NCI-H446 treated with DMSO at 0.1 percent for 48 hours (cell line): ENCODE results near the gene LNPEP.

Experiments used
- DNase-seq: peaks from one replicate; lab custom pipeline; 2025; lab: John Stamatoyannopoulos, UW

The LNPEP gene

GRCh38 chr5:96961053-96961452 is 25.2 kb downstream of the LNPEP start:
- no peak for DNase-seq

DNA sequence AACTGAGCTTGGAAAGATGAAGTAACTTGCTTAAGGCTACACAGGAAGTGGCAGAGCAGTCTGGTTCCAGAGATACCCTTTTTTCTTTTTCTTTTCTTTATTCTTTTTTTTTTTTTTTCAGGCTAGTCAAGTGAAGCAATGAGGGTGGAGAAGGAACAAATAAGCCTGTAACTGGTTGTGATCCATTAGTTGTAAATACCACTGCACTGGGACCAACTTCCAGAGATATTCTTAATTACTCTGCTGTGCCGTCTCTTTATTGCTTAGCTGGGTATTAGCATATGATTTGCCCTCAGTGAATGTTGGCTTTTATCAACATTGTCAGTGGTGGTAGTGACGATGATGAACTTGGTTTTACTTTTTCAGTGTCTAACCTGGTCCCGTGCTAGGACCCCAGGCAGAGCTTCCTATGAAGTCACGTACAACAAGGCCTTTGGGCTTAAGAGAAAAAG is 26.7 kb downstream of the LNPEP start:
- no peak for DNase-seq

GRCh38 chr5:96963267-96963666 is 27.4 kb downstream of the LNPEP start:
- DNase-seq: peak; percentile 96

DNA sequence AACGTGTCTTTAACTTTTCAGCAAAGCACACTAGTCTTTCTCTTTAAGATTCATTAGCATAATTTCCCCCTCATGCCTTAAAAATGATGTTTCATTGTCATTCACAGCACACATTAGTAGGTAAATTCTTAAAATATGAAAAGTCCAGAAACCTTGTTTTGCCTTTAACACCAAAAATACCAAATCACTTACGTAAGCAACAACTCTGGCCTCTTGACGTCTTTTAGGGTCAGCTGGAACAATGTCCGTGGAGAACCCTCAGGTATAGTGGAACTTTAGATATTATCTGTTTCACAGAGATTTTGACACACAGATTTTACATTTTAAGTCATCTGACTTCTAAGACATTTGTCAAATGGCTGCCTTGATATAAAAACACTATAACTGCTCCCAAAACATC is 30.9 kb downstream of the LNPEP start:
- no peak for DNase-seq

GRCh38 chr5:96967400-96967799 is 31.5 kb downstream of the LNPEP start:
- DNase-seq: no peak

- DNase-seq: peak; percentile 90
Measured at GRCh38 chr5:96968074-96968473, 32.2 kb downstream of the LNPEP start.

DNA sequence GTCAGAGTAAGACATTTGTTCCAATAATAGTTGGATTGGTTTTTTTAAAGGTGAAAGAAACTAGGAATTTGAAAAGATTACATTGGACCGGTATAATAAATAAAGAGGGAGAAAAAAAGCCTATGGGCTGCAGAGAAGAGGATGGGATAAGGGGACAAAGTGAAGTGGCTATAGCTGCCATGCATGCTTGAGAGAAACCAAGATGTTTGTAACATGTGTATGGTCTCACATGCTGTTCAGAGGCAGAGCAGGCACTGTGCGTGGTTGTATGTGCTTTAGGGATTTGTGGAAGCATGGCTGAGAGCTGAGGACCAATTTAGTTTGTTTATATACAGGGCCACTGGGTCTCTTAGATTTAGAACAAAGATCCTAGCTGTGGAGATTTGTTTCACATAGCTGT is 32.7 kb downstream of the LNPEP start:
- DNase-seq: peak; percentile 44

DNA sequence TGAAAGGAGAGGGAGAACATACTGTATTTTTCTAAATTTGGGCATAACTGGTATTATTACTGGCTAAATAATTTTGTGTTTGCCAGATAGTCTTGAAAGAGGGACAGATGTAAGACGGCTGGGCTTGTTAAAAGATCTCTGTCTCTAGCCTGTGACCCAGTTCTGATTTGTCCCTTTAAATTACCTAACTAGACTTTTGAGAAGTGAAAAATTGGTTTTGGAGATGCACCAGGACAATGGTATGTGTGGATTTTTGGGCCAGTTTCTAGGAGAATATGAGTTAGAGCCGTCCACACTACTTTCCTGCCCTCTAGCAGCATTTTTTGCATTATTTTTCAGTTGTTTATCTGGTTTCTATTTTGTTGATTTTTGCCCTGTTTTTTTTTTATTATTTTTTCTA is 33.5 kb downstream of the LNPEP start:
- DNase-seq: no peak

GRCh38 chr5:96972599-96973334 is 36.9 kb downstream of the LNPEP start:
- DNase-seq: no peak

DNA sequence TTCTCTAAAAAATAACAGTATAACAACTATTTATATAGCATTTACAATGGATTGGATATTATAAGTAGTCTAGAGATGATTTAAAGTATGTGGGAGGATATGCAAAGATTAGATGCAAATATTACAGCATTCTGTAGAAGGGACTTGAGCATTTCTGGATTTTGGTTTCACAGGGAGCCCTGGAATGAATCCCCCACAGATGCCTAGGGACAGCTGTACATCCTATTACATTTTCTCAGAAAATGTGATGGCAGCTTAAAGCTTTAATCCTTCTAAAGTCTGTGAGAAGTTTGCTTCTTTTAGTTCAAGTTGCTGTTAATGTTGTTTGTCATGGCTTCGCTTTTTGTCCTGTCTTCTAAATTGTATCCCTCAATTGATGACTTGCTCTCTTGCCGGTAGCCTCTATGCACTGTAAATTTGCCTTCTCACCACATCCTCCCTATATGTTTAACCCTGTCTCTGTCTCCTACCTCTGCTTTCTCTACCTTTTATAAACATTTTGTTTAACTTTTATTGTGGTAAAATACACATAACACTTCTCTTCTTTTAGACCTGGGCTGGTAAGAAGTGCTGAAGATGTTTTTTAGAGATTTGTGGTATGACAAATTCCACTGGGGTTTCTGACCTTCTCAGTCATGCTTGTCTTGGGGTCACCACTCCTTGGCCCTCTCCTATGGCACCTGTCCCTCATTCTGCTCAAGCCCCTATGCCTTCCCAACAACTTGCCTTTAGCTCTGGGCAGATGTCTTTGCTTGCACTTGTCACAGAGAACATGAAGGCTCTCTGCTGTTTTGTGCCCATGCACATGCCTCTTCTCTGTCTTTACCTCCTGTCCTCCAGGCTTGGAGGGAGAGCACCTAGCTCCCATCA is 37.9 kb downstream of the LNPEP start:
- no peak for DNase-seq

GRCh38 chr5:96975656-96976055 is 39.8 kb downstream of the LNPEP start:
- no peak for DNase-seq

- no peak for DNase-seq
Measured at GRCh38 chr5:96977228-96977627, 41.3 kb downstream of the LNPEP start.

DNA sequence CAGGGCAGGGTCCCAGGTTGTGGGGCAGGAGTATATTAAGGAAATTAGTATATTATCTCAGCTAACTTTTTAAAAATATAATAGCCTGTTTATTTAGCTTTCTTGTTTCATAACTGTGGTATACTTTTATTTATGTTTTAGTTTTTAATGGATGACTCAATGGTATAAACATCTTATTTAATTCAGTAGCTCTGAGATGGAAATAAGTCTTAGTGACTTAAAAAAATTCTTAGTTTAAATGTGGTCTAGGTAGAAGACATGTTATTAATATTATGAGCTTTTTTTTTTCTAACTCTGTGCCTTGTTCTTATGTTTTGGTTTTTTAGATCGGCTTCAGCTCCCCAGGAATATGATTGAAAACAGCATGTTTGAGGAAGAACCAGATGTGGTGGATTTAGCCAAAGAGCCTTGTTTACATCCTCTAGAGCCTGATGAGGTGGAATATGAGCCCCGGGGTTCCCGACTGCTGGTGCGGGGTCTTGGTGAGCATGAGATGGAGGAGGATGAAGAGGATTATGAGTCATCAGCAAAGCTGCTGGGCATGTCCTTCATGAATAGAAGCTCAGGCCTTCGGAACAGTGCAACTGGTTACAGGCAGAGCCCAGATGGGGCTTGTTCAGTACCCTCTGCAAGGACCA is 43.1 kb downstream of the LNPEP start:
- DNase-seq: no peak

- no peak for DNase-seq
Measured at GRCh38 chr5:96984506-96985192, 48.8 kb downstream of the LNPEP start.

DNA sequence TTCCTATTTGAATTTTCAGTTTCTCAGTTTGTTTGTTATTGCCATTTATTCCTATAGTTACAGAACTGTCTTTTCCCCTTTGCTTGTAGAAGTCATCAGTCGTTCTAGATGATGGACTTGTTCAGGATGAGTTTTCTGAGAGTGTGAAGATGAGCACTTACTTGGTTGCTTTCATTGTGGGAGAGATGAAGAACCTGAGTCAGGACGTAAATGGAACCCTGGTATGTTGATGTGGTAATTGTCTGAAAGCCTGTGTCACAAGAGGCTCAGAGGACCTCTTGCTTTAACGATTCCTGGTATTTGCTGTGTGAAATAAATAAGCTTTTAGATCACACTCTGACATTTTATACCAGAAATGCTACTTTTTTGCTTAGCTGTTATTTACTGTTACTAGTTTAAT is 50.6 kb downstream of the LNPEP start:
- DNase-seq: no peak

DNA sequence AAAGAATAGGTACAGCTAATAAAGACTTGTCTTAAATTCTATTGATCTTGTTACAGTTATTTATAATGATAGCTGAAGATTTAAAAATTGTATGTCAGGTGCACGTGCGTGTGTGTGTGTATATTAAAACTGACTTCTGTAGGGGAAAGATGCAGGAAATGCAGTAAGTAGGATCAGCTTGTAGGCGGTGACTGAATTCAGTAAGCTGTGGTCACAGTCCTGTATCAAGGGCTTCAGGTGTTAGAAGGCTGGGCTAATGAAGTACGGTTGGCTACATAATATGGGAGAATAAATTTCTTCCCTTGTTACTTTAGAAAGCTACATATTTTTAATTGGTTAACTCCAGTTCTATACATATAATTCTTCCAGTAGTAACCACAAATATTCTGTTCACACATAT is 54.2 kb downstream of the LNPEP start:
- no peak for DNase-seq

GRCh38 chr5:96991708-96992107 is 55.8 kb downstream of the LNPEP start:
- no peak for DNase-seq

DNA sequence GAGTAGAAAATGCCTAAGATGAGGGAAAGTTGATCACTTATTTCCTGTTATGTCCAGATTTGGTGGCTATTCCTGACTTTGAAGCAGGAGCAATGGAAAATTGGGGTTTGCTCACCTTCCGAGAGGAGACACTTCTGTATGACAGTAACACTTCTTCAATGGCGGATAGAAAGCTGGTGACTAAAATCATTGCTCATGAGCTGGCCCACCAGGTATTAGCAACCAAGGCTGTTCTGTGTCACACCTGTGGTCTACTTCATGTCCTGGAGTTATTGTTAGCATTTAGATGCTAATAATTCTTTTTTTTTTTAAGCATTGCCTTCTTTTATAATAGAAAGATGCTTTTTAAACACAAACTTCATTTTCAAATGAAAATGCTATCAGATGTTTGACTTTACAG is 57.9 kb downstream of the LNPEP start:
- DNase-seq: no peak

GRCh38 chr5:96994493-96994892 is 58.6 kb downstream of the LNPEP start:
- no peak for DNase-seq

DNA sequence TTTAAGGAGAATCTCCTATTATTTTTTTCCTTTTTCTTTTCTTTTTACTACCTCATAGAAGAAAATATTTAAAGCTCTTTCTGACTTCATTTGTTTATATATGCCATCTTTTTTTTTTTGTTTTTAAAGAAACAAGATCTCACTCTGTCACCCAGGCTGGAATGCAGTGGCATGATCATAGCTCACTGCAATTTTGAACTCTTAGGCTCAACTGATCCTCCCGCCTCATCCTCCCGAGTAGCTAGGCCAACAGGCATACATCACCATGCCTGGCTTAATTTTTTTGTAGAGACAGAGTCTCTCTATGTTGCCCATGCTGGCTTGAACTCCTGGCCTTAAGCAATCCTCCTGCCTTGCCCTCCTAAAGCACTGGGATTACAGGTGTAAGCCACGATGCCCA is 59.5 kb downstream of the LNPEP start:
- DNase-seq: no peak

DNA sequence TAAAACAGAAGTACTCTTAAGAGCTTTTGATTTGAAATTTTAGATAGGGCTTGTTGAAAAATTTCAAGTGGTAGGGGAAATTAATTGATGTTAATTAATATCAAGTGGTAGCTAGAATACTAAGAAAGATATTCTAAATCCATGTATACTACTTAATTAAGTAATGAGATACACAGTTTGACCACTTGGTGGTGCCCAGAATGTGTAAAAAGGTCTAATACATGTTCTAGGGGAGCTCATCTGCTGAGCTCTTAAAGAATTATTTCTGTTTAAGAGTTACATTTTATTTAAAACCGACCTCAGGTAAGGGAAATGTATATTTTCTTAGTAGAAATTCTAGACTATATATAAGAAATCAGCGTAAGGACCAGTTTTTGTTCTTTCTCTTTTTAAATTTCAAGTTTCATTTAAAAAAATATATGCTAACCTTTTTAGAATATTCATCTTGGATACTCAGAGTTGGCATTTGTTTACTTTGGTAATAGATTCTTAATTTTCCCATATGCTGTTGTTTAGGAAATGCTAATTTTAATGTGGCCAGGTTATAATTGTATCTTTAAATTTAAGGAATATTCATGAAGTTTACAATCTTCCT is 61.5 kb downstream of the LNPEP start:
- DNase-seq: peak; percentile 31

GRCh38 chr5:96999856-97000255 is 64.0 kb downstream of the LNPEP start:
- no peak for DNase-seq
